ENCODE results near the gene C18orf32. TPM values are rescaled to one million over a fixed set of nuclear protein-coding genes. Genes with fewer than 3 reads are reported as not detected.

The C18orf32 gene
- polyA plus RNA-seq, 2 of the 4 experiments (the other 2 are of a cell fraction): 12.7 to 59.1 TPM

DNA sequence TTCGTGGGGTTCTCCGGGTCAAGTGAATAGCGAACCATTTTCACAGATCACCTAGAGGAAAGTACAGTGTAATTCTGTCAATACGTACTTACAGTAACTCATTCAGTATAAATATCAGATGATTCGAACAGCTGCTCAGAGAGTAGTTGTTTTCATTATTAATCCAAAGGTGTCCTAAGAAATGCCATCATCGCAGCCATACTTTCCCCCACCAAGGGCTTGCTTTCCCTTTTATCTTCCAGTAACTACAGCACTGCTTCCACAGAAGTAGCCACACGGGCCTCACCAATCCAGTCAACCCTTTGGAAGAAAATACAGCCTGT is 4.5 kb upstream of the C18orf32 start:
- H3K4me3 ChIP-seq: peak overlapping the region; percentile 89
- DNase-seq (ENCODE audit: low read depth in 1 of 2, low spot score in 1 of 2) (no peak), ATAC-seq (no peak), FAIRE-seq (no peak)
- no peak for TF ChIP-seq TFCP2L1 (CRISPR knock-in tag; IDR thresholded peaks at IDR 0.05)
- TF ChIP-seq CBX8 (IDR thresholded peaks at IDR 0.05): no peak
- TF ChIP-seq HOXA7 (CRISPR knock-in tag; IDR thresholded peaks at IDR 0.05): no peak
- TF ChIP-seq POLR2A (IDR thresholded peaks at IDR 0.05; ENCODE audit: low read length): no peak
- ChIA-PET CTCF (no interaction called here), POLR2A (interaction anchor here (0.5 kb wide), 1 partner anchor 32 kb away, joined by 4 read pairs; no protein-coding TSS in a partner anchor)
- peaks cover 36% of the 10 kb centered on the region for H3K4me1 ChIP-seq
- 0% methylated on average over 7 of the region's 7 CpGs for WGBS (ENCODE audit: missing lambda C conversion rate)
- H3K9me3 ChIP-seq: no peaks in the 10 kb centered on the region
- peak overlapping the region; percentile 91 for H3K4me2 ChIP-seq
- H3K27ac ChIP-seq: peak overlapping the region; percentile 91 to 97

DNA sequence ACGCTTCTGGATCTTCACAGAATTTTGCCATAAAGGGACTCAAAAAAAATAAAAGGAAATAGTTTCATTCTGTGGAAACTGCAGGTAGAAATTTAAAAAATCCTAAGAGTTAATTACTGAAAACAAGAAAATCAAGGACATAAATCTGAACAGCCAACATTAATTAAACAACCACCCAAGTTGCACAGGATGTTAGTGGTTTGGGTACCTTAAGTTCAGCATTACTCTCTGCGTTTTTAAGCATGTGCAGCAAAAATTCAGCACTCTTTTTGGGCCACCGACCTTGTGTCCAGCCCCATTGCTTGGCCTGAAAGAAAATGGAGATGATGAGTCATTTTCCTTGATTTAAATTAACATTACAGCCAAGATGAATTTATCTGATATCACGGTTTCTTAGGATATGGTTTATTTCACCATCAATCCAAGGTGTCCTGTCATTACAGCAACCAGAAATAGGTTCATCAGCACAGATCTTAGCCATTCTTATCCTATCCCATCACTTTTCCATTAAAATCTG is 3.3 kb upstream of the C18orf32 start:
- H3K9me3 ChIP-seq: no peaks in the 10 kb centered on the region
- DNase-seq (ENCODE audit: low read depth in 1 of 2, low spot score in 1 of 2) (no peak), FAIRE-seq (no peak), ATAC-seq (no peak)
- peaks cover 42% of the 10 kb centered on the region for H3K4me1 ChIP-seq
- H3K4me2 ChIP-seq: peak overlapping the region; percentile 91
- CTCF ChIA-PET: no interaction called here
- peak overlapping the region; percentile 91 to 97; a peak in 5 of 6 replicates for H3K27ac ChIP-seq
- 35% methylated on average over 4 of the region's 4 CpGs for WGBS (ENCODE audit: missing lambda C conversion rate)
- POLR2A ChIA-PET: no interaction called here
- H3K4me3 ChIP-seq: peak overlapping the region; percentile 89
- no peak for TF ChIP-seq FOXS1 (CRISPR knock-in tag; IDR thresholded peaks at IDR 0.05)
- no peak for TF ChIP-seq EHMT2 (IDR thresholded peaks at IDR 0.05; ENCODE audit: low read depth)
- TF ChIP-seq, protein P1, sequence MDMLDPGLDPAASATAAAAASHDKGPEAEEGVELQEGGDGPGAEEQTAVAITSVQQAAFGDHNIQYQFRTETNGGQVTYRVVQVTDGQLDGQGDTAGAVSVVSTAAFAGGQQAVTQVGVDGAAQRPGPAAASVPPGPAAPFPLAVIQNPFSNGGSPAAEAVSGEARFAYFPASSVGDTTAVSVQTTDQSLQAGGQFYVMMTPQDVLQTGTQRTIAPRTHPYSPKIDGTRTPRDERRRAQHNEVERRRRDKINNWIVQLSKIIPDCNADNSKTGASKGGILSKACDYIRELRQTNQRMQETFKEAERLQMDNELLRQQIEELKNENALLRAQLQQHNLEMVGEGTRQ (IDR thresholded peaks at IDR 0.05): no peak
- TF ChIP-seq ESRRA (IDR thresholded peaks at IDR 0.05; ENCODE audit: borderline replicate concordance, low read length): no peak
- TF ChIP-seq GATA3 (IDR thresholded peaks at IDR 0.05; ENCODE audit: borderline replicate concordance): no peak
- no peak for TF ChIP-seq RFX5 (IDR thresholded peaks at IDR 0.05)
- TF ChIP-seq, protein P2, sequence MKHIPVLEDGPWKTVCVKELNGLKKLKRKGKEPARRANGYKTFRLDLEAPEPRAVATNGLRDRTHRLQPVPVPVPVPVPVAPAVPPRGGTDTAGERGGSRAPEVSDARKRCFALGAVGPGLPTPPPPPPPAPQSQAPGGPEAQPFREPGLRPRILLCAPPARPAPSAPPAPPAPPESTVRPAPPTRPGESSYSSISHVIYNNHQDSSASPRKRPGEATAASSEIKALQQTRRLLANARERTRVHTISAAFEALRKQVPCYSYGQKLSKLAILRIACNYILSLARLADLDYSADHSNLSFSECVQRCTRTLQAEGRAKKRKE (CRISPR knock-in tag; IDR thresholded peaks at IDR 0.05; ENCODE audit: low read depth): no peak
- no peak for TF ChIP-seq FOSL2 (IDR thresholded peaks at IDR 0.05)
- peak; percentile 38; the same call in 1 of the 2 replicates for TF ChIP-seq FOSL2 (CRISPR knock-in tag; IDR thresholded peaks at IDR 0.05)

DNA sequence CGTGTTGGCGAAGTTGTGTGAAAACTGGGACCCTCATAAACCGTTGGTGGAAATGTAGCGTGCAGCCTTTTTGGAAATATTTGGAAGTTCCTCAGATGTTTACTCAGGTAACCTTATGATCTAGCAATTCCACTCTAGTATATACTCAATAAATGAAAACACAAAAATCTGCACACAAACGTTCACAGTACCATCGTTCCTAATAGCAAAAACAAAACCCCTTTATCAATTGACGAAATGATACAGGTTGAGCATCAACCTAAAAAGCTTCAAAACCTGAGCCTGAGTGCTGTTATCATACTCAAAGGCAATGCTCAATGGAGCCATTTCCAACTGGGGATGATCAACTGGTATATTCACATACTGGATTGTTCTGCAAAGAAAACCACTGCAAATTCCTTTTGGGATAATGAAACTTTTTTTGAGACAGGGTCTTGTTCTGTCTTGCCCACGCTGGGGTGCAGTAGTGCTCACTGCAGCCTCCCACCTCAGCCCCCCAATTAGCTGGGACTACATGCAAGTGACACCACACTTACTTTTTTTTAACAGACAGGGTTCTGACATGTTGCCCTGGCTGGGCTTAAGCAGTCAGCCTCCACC is 777 bp upstream of the C18orf32 start:
- H3K4me1 ChIP-seq: peaks cover 40% of the 10 kb centered on the region
- ChIA-PET CTCF (no interaction called here), POLR2A (interaction anchor here (0.8 to 2.0 kb wide), 7 partner anchors 9 to 371 kb away, joined by 3 to 14 read pairs (median 5); partner anchors contain the start of gene DYM)
- DNase-seq (ENCODE audit: low read depth in 1 of 2, low spot score in 1 of 2): no peak
- H3K27ac ChIP-seq: peak overlapping the region; percentile 99; a peak in 5 of 6 replicates
- no peak for FAIRE-seq
- H3K9me3 ChIP-seq: no peaks in the 10 kb centered on the region
- H3K4me2 ChIP-seq: peak overlapping the region; percentile 91
- 55% methylated on average over 8 of the region's 8 CpGs for WGBS (ENCODE audit: missing lambda C conversion rate)
- TF ChIP-seq RFX5 (IDR thresholded peaks at IDR 0.05): no peak
- peak; percentile 90 for TF ChIP-seq HOXA7 (CRISPR knock-in tag; IDR thresholded peaks at IDR 0.05)
- TF ChIP-seq, protein P3, sequence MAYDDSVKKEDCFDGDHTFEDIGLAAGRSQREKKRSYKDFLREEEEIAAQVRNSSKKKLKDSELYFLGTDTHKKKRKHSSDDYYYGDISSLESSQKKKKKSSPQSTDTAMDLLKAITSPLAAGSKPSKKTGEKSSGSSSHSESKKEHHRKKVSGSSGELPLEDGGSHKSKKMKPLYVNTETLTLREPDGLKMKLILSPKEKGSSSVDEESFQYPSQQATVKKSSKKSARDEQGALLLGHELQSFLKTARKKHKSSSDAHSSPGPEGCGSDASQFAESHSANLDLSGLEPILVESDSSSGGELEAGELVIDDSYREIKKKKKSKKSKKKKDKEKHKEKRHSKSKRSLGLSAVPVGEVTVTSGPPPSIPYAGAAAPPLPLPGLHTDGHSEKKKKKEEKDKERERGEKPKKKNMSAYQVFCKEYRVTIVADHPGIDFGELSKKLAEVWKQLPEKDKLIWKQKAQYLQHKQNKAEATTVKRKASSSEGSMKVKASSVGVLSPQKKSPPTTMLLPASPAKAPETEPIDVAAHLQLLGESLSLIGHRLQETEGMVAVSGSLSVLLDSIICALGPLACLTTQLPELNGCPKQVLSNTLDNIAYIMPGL (CRISPR knock-in tag; IDR thresholded peaks at IDR 0.05; ENCODE audit: borderline replicate concordance): 0 out of 2 replicates have a peak, but pooled peaks have one; percentile 14
- ATAC-seq: no peak
- H3K4me3 ChIP-seq: peak overlapping the region; percentile 62; the same call in 2 of the 3 replicates

DNA sequence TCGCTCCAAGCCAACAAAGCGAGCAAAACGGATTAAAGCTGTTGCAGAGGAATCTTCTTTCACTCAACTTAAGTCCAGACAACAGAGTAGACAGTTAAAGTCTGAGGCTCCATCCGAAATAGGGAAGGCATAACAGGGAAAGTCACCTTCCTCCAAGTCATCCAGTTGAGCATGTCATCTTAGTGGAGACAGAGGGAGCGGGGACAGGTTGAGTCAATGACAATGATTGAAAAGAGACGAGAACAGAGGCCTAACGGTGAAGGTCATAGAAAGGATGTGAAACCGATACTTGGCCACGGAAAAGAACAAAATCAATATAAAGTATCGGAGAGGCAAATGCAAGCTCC is 455 bp downstream of the C18orf32 start:
- FAIRE-seq (no peak), ATAC-seq (peak; percentile 37 to 39), DNase-seq (ENCODE audit: low read depth in 1 of 2, low spot score in 1 of 2) (no peak)
- Histone ChIP-seq H3K4me2 (peak overlapping the region; percentile 91), H3K4me1 (peaks cover 37% of the 10 kb centered on the region), H3K27ac (peak overlapping the region; percentile 99), H3K9me3 (no peaks in the 10 kb centered on the region), H3K4me3 (peak overlapping the region; percentile 62)
- POLR2A ChIA-PET: interaction anchor here (0.6 to 2.0 kb wide), 9 partner anchors 8 to 372 kb away, joined by 3 to 14 read pairs (median 6); partner anchors contain the start of gene DYM
- CTCF ChIA-PET: interaction anchor here (0.9 to 1.6 kb wide), 3 partner anchors 9 to 372 kb away, joined by 3 to 4 read pairs (median 3); no protein-coding TSS in a partner anchor
- WGBS (ENCODE audit: missing lambda C conversion rate): 4% methylated on average over 10 of the region's 10 CpGs
- TF ChIP-seq, protein P1 (IDR thresholded peaks at IDR 0.05): no peak
- no peak for TF ChIP-seq RCOR1 (IDR thresholded peaks at IDR 0.05; ENCODE audit: low read depth, low read length)
- TF ChIP-seq CBX8 (IDR thresholded peaks at IDR 0.05): no peak
- TF ChIP-seq CHD2 (IDR thresholded peaks at IDR 0.05; ENCODE audit: low read length, partially characterized antibody): no peak
- TF ChIP-seq NFE2L2 (conservative IDR thresholded peaks at IDR 0.05; ENCODE audit: low read length): no peak
- TF ChIP-seq HOXA7 (CRISPR knock-in tag; IDR thresholded peaks at IDR 0.05): no peak
- no peak for TF ChIP-seq CBX2 (IDR thresholded peaks at IDR 0.05; ENCODE audit: borderline replicate concordance, low read depth)
- TF ChIP-seq EP300 (IDR thresholded peaks at IDR 0.05): no peak
- TF ChIP-seq MAZ (IDR thresholded peaks at IDR 0.05; ENCODE audit: borderline replicate concordance, low read depth, low read length): no peak
- no peak for TF ChIP-seq HOXB13 (CRISPR knock-in tag; IDR thresholded peaks at IDR 0.05; ENCODE audit: low read depth)
- TF ChIP-seq CHD4 (IDR thresholded peaks at IDR 0.05; ENCODE audit: borderline replicate concordance): no peak
- TF ChIP-seq, protein P3 (CRISPR knock-in tag; IDR thresholded peaks at IDR 0.05; ENCODE audit: borderline replicate concordance): no peak
- no peak for TF ChIP-seq GATA3 (IDR thresholded peaks at IDR 0.05; ENCODE audit: borderline replicate concordance)
- no peak for TF ChIP-seq TP53 (CRISPR knock-in tag; IDR thresholded peaks at IDR 0.05)

Measured in A549 (cell line).